Spleen (tissue), 11 donors: ENCODE measurements around the gene ERMARD. TPM values are rescaled to one million over a fixed set of nuclear protein-coding genes. Genes with fewer than 3 reads are reported as not detected.

Source experiments
- DNase-seq: peaks from one replicate; pipeline ENCODE4 v3.0.0-alpha.2; 2020
- H3K27ac ChIP-seq, 8 donors: fragments of 200-600 bp; sonication (generic) in 7 of 8; 1 replicate in 4 of 8; 2 replicates in 4 of 8; pipeline versions ENCODE4 v1.5.0 to v1.8.0; 2016 to 2021; ENCODE audit warnings: inconsistent platforms in 4 of 8, mild to moderate bottlenecking in 4 of 8, moderate library complexity in 1 of 8
- H3K27me3 ChIP-seq, 7 donors: fragments of 200-600 bp; sonication (generic) in 6 of 7; replicated peaks in 1 of 7; 1 replicate in 4 of 7; 2 replicates in 3 of 7; pipeline versions ENCODE4 v1.5.0 to v1.8.0; 2016 to 2021; ENCODE audit warnings: inconsistent platforms in 3 of 7, mild to moderate bottlenecking in 1 of 7
- H3K36me3 ChIP-seq, 6 donors: fragments of 200-600 bp; sonication (generic) in 5 of 6; 1 replicate in 4 of 6; 2 replicates in 2 of 6; pipeline versions ENCODE4 v1.5.0 to v1.8.0; 2016 to 2021; ENCODE audit warnings: inconsistent platforms in 2 of 6
- H3K4me1 ChIP-seq, 6 donors: fragments of 200-600 bp; sonication (generic) in 5 of 6; 1 replicate in 3 of 6; 2 replicates in 3 of 6; pipeline versions ENCODE4 v1.5.0 to v1.8.0; 2016 to 2021; ENCODE audit warnings: inconsistent platforms in 3 of 6
- H3K4me3 ChIP-seq, 8 donors: fragments of 200-600 bp; sonication (generic) in 7 of 8; 1 replicate in 4 of 8; 2 replicates in 4 of 8; pipeline versions ENCODE4 v1.5.0 to v1.8.0; 2016 to 2021; ENCODE audit warnings: inconsistent platforms in 4 of 8, mild to moderate bottlenecking in 4 of 8, moderate library complexity in 2 of 8
- H3K9me3 ChIP-seq, 8 donors: fragments of 200-600 bp; sonication (generic) in 7 of 8; 1 replicate in 4 of 8; 2 replicates in 4 of 8; pipeline versions ENCODE4 v1.5.0 to v1.8.0; 2016 to 2021; ENCODE audit warnings: inconsistent platforms in 4 of 8
- POLR2A ChIP-seq, 3 donors: fragments of 450-650 bp; IDR thresholded peaks; one replicate each; pipeline ENCODE4 v1.5.1; 2017; ENCODE audit warnings: antibody characterized with exemption in 3 of 3, mild to moderate bottlenecking in 1 of 3
- POLR2AphosphoS5 ChIP-seq, 3 donors: sonication (generic); formaldehyde crosslinking; IDR thresholded peaks; one replicate each; pipeline ENCODE4 v1.5.1; 2017; ENCODE audit warnings: antibody characterized with exemption in 3 of 3
- WGBS, 5 donors: extraction: QIAGEN DNeasy Blood & Tissue Kit in 3 of 5; methylation state at CpG; one replicate each; pipeline versions ENCODE4 v1.1.5 to v1.1.7; 2013 to 2018; 5-methylcytosine and 5-hydroxymethylcytosine counted together
- intact Hi-C: fragments of 100-400 bp; cut with DNase I; formaldehyde crosslinking; loops from one replicate; pipeline ENCODE4 v1.15.0; 2023; ENCODE audit warnings: low total_unique reads
- polyA plus RNA-seq, 3 donors: library from polyadenylated mRNA; stranded (reverse); fragments of 200-250 nt; gene quantifications; one replicate each; pipeline ENCODE4 v1.2.1, GENCODE V29; 2013
- total RNA-seq, 7 donors: library from RNA; depleted of rRNA in 3 of 7; stranded (reverse); fragments of >200 nt in 3 of 7; fragmentation: NEBNext Ultra II Directional in 4 of 7; extraction: Animal tissue kit (Norgen Biotek cat#: 25700) in 4 of 7; gene quantifications; one replicate each; pipeline versions ENCODE4 v1.1.0 to v1.2.1, GENCODE V29; 2016 to 2021
- TF ChIP-seq, protein P1 (sequence below), 11 experiments: fragments of 200-600 bp in 7 of 11; fragments of 450-650 bp in 4 of 11; sonication (generic) in 4 of 11; IDR thresholded peaks in 8 of 11; conservative IDR thresholded peaks in 3 of 11; 1 replicate in 7 of 11; 2 replicates in 4 of 11; pipeline versions ENCODE4 v1.4.0 to v1.8.0; 2016 to 2021; ENCODE audit warnings: antibody characterized with exemption in 11 of 11, inconsistent platforms in 4 of 11, mild to moderate bottlenecking in 1 of 11
- donor health status: healthy with polysubstance abuse.
- donor health status: DM: no; HTN: no; CAD: no; lungs with moderate emphysema.
- donor health status: DM: no; HTN: no; CAD: no.
- donor health status: Bipolar disorder and iron deficiency.
- donor health status: healthy.
- donor health status: DM: no; HTN: no; CAD: no.
- donor health status: DM: yes; HTN: yes; CAD: no.

ERMARD gene
- total and polyA plus RNA-seq, 10 donors: 23.1 to 87.3 (median 37.7) TPM

DNA sequence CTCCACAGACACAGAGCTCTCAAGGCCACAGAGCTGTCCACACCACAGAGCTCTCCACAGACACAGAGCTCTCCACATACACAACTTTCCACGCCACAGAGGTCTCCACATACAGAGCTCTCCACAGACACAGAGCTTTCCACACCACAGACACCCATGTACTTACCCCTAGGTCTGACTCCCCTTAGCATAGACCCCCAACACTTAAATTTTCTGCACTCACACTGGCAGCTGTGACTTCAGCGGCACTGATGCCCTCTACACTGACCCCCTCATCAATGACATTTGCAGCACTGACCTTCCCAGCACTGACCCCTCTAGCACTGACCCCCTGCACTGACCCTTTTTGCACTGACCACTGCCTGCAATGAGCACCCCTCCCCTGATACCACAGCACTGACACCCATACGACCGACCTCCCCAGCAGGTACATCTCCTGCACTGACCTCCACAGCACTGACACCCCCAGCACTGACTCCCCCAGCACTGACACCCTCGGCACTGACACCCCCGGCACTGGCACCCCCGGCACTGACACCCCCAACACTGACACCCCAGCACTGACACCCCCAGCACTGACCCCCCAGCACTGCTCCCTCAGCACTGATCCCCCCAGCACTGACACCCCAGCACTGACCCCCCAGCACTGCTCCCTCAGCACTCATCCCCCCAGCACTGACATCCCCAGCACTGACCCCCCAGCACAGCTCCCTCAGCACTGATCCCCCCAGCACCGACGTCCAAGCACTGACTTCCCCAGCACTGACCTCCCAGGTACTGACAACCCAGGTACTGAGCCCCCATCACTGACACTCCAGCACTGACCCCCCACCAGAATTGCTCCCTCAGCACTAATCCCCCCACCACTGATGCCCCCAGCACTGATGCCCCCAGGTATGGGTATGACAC lies 56.5 kb downstream of the ERMARD start:
- H3K27ac ChIP-seq: no peak overlapping the region
- intact Hi-C loops: no loop called here
- no peak for TF ChIP-seq POLR2AphosphoS5 (IDR thresholded peaks at IDR 0.05)
- TF ChIP-seq POLR2A (IDR thresholded peaks at IDR 0.05): no peak
- TF ChIP-seq, protein P1, sequence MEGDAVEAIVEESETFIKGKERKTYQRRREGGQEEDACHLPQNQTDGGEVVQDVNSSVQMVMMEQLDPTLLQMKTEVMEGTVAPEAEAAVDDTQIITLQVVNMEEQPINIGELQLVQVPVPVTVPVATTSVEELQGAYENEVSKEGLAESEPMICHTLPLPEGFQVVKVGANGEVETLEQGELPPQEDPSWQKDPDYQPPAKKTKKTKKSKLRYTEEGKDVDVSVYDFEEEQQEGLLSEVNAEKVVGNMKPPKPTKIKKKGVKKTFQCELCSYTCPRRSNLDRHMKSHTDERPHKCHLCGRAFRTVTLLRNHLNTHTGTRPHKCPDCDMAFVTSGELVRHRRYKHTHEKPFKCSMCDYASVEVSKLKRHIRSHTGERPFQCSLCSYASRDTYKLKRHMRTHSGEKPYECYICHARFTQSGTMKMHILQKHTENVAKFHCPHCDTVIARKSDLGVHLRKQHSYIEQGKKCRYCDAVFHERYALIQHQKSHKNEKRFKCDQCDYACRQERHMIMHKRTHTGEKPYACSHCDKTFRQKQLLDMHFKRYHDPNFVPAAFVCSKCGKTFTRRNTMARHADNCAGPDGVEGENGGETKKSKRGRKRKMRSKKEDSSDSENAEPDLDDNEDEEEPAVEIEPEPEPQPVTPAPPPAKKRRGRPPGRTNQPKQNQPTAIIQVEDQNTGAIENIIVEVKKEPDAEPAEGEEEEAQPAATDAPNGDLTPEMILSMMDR (IDR thresholded peaks at IDR 0.05 in 8 of 11, conservative IDR thresholded peaks at IDR 0.05 in 3 of 11): no peak
- no peak overlapping the region for H3K4me3 ChIP-seq
- 59 to 78% (median 65%) methylated on average over 6 to 9 of the region's 9 CpGs for WGBS, 5 donors
- DNase-seq: peak; percentile 40
- H3K36me3 ChIP-seq: no peaks in the 10 kb centered on the region
- H3K27me3 ChIP-seq: peaks cover 0 to 33% (median 0%) of the 10 kb centered on the region in 7 donors
- no peaks in the 10 kb centered on the region for H3K9me3 ChIP-seq
- H3K4me1 ChIP-seq: peaks cover 0 to 14% (median 2%) of the 10 kb centered on the region in 6 donors

DNA sequence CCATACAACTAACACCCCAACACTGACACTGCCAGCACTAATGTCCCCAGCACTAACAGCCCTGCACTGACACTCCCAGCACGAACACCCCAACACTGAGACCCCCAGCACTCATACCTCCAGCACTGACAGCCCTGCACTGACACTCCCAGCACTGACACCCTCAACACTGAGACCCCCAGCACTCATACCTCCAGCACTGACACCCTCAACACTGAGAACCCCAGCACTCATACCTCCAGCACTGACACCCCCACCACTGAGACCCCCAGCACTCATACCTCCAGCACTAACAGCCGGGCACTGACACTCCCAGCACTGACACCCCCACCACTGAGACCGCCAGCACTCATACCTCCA lies 57.2 kb downstream of the ERMARD start:
- Histone ChIP-seq H3K9me3 (no peaks in the 10 kb centered on the region), H3K27me3 (peaks cover 0 to 32% (median 0%) of the 10 kb centered on the region in 7 donors), H3K4me1 (peaks cover 0 to 7% (median 0%) of the 10 kb centered on the region in 6 donors), H3K27ac (no peak overlapping the region), H3K4me3 (no peak overlapping the region), H3K36me3 (no peaks in the 10 kb centered on the region)
- intact Hi-C loops: no loop called here
- WGBS, 5 donors: 48 to 82% (median 60%) methylated on average over 3 of the region's 3 CpGs
- peak; percentile 5 for DNase-seq
- TF ChIP-seq POLR2AphosphoS5 (IDR thresholded peaks at IDR 0.05) (no peak), POLR2A (IDR thresholded peaks at IDR 0.05) (no peak)
- TF ChIP-seq, protein P1 (IDR thresholded peaks at IDR 0.05 in 8 of 11, conservative IDR thresholded peaks at IDR 0.05 in 3 of 11): no peak

DNA sequence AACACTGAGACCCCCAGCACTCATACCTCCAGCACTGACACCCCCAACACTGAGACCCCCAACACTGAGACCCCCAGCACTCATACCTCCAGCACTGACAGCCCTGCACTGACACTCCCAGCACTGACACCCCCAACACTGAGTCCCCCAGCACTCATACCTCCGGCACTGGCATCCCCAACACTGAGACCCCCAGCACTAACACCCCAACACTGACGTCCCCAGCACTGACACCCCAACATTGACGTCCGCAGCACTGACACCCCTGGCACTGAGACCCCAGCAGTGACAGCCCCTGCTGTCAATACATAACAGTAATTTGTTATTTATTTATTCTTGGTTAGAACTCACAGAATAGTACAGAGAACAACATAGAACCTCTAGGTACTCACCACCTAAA lies 58.0 kb downstream of the ERMARD start:
- TF ChIP-seq, protein P1 (IDR thresholded peaks at IDR 0.05 in 8 of 11, conservative IDR thresholded peaks at IDR 0.05 in 3 of 11): no peak
- TF ChIP-seq POLR2A (IDR thresholded peaks at IDR 0.05): no peak
- no peak for TF ChIP-seq POLR2AphosphoS5 (IDR thresholded peaks at IDR 0.05)
- peaks cover 0 to 24% (median 0%) of the 10 kb centered on the region in 7 donors for H3K27me3 ChIP-seq
- no peaks in the 10 kb centered on the region for H3K4me1 ChIP-seq
- no peaks in the 10 kb centered on the region for H3K36me3 ChIP-seq
- intact Hi-C loops: no loop called here
- no peaks in the 10 kb centered on the region for H3K9me3 ChIP-seq
- DNase-seq: no peak
- WGBS, 5 donors: 84 to 92% (median 90%) methylated on average over 4 of the region's 4 CpGs
- no peak overlapping the region for H3K27ac ChIP-seq
- no peak overlapping the region for H3K4me3 ChIP-seq
